ENCODE data around the gene SLC66A2.

The SLC66A2 gene

GRCh38 chr18:79941473-79942119 lies 9.9 kb downstream of the SLC66A2 start:
- Histone ChIP-seq H3K4me1 (ENCODE audit: insufficient read depth, low read length) (0 out of 2 replicates have a peak, but pooled peaks cover 5% of the 10 kb centered on the region), H3K36me3 (ENCODE audit: insufficient read depth, low read length) (no peaks in the 10 kb centered on the region), H3K9me3 (ENCODE audit: control insufficient read depth, insufficient read depth, low read length) (no peaks in the 10 kb centered on the region), H3K9ac (ENCODE audit: low read depth, low read length) (no peak overlapping the region)

DNA sequence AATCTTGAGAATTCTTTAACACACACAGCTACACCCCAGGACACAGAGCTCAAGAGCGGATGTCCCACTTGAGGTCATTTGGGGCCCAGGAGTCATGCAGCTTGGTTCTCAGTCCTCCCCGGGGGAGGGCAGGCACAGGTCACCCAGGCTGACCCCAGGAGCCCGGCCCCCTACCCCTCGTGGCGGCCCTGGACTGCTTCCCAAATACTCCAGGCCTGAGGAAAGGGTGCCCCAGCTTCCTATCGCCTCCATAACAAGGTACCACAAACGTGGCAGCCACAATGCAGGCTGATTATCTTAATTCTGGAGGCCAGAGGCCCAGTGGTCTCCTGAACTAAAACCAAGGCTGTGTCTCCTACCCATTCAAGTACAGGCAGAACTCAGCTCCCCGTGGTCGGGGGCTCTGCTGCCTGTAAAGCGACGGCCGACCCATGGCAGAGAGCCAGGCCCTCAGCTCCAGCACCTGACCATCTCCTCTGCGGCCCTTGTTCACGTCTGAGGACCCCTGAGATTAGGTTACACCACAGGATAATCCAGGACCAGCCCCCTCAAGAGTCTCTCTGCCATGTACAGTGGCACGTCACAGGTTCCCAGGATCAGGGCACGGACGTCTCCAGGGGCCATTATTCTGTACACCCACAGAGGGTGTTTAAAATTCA lies 10.5 kb downstream of the SLC66A2 start:
- H3K36me3 ChIP-seq (ENCODE audit: insufficient read depth, low read length), result no peaks in the 10 kb centered on the region
- no peaks in the 10 kb centered on the region for H3K9me3 ChIP-seq (ENCODE audit: control insufficient read depth, insufficient read depth, low read length)
- H3K4me1 ChIP-seq (ENCODE audit: insufficient read depth, low read length), result 0 out of 2 replicates have a peak, but pooled peaks cover 5% of the 10 kb centered on the region
- no peak overlapping the region for H3K9ac ChIP-seq (ENCODE audit: low read depth, low read length)

DNA sequence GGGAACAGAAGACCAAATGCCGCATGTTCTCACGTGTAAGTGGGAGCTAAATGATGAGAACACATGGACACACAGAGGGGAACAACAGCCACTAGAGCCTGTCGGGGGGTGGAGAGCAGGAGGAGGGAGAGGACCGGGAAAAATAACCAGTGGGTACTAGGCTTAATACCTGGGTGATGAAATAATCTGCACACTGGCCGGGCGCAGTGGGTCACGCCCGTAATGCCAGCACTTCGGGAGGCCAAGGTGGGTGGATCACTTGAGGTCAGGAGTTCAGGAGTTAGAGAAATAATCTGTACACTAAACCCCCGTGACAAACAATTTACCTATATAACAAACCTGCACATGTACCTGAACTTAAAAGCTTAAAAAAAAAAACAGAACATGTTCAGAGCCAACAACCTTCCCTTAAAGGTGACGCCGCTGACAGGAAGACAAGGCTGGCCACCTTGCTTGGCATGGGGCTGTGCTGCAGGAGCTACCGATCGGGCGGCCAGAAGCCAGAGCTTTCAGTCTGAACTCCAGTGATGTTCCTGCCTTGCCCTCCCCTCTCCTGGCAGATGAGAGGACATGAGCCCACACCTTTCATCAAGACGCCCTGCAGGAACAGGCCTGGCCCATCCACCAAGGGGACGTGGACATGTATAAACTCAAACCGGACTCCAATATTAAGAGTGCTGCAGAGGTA lies 11.2 kb downstream of the SLC66A2 start:
- H3K9me3 ChIP-seq (ENCODE audit: control insufficient read depth, insufficient read depth, low read length), result no peaks in the 10 kb centered on the region
- H3K36me3 ChIP-seq (ENCODE audit: insufficient read depth, low read length), result no peaks in the 10 kb centered on the region
- 0 out of 2 replicates have a peak, but pooled peaks cover 5% of the 10 kb centered on the region for H3K4me1 ChIP-seq (ENCODE audit: insufficient read depth, low read length)
- H3K9ac ChIP-seq (ENCODE audit: low read depth, low read length), result no peak overlapping the region

DNA sequence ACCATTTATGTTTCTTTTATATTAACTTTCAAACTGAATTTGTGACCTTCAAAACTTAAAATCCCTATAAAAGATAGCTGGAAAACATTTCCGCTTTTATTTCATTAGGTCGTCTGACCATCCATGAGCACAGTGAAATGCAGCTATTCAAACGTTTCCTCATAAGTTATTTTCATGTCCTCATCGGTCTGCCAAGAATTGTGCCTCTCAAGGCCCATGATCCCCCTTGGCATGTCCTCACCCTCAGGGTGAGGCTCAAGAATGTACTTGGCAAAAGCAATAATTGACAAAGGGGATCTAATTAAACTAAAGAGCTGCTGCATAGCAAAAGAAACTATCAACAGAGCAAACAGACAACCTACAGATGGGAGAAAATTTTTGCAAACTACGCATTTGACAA lies 12.4 kb downstream of the SLC66A2 start:
- H3K9ac ChIP-seq (ENCODE audit: low read depth, low read length), result no peak overlapping the region
- no peaks in the 10 kb centered on the region for H3K36me3 ChIP-seq (ENCODE audit: insufficient read depth, low read length)
- H3K4me1 ChIP-seq (ENCODE audit: insufficient read depth, low read length), result no peaks in the 10 kb centered on the region
- H3K9me3 ChIP-seq (ENCODE audit: control insufficient read depth, insufficient read depth, low read length), result no peaks in the 10 kb centered on the region

DNA sequence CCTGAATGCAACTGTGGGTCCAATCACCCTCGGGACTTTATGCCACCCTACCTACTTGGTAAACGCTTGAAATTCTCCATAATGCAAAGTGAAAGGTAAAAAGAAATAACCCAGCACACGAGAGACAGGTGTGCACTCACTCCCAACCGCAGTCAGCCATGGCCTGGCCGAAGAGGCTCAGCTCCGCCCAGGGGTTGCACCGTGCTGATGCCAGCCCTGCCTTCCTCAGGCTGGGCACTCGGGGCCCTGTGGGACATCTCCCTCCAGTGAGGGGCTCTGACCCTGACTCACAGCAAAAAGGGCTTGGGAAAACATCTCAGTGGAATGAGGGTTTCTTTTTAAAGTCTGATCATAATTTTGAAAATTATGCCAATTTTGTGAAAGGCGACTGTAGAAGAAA lies 13.3 kb downstream of the SLC66A2 start:
- Histone ChIP-seq H3K4me1 (ENCODE audit: insufficient read depth, low read length) (no peaks in the 10 kb centered on the region), H3K9me3 (ENCODE audit: control insufficient read depth, insufficient read depth, low read length) (no peaks in the 10 kb centered on the region), H3K36me3 (ENCODE audit: insufficient read depth, low read length) (no peaks in the 10 kb centered on the region), H3K9ac (ENCODE audit: low read depth, low read length) (no peak overlapping the region)

GRCh38 chr18:79937103-79937860 lies 14.2 kb downstream of the SLC66A2 start:
- no peaks in the 10 kb centered on the region for H3K36me3 ChIP-seq (ENCODE audit: insufficient read depth, low read length)

DNA sequence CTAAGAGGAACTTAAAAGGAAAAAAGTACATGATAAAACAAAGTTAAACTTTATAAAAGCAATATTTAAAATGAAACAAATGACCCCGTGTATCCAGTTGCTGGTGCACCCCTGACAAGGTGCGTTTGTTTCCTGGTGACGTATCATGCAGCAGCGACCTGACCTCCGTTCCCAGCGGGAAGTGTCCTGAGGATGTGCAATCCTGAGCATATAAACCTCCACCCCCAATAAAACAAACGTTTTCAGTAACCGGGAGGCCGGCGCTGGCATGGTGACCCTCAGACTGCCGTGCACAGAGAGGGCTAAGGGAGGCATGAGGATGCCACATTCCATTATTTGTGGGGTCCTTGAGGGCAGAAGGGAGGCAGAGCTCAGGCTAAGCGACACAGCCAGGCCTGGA lies 14.8 kb downstream of the SLC66A2 start:
- H3K9me3 ChIP-seq (ENCODE audit: control insufficient read depth, insufficient read depth, low read length), result no peaks in the 10 kb centered on the region; the same call in 1 of the 2 replicates
- no peak overlapping the region for H3K9ac ChIP-seq (ENCODE audit: low read depth, low read length)
- H3K4me1 ChIP-seq (ENCODE audit: insufficient read depth, low read length), result no peaks in the 10 kb centered on the region
- H3K36me3 ChIP-seq (ENCODE audit: insufficient read depth, low read length), result no peaks in the 10 kb centered on the region

More at GRCh38 chr18:79937103-79937860, 14.2 kb downstream of the SLC66A2 start:
- Histone ChIP-seq H3K9me3 (ENCODE audit: control insufficient read depth, insufficient read depth, low read length) (no peaks in the 10 kb centered on the region; the same call in 1 of the 2 replicates), H3K4me1 (ENCODE audit: insufficient read depth, low read length) (no peaks in the 10 kb centered on the region), H3K9ac (ENCODE audit: low read depth, low read length) (no peak overlapping the region)

DNA sequence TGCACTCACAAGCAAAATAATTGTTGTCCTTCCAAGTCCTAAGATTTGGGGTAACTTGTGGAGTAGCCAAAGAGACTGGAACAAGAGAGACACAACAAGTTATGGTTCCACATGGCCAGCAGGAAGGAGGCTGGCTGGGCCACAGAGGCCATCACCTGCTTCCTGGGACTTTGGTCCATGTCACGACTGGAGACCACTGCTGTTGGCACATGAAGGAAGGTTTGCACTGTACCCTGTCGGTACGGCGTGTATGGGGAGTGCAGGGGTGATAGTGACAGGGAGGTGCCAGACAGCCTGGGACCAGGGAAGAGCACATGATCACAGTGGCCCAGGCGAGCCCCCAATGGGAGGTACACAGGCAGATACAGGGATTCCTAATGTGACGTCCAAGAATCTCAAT lies 15.5 kb downstream of the SLC66A2 start:
- H3K9me3 ChIP-seq (ENCODE audit: control insufficient read depth, insufficient read depth, low read length), result no peaks in the 10 kb centered on the region; the same call in 1 of the 2 replicates
- no peak overlapping the region for H3K9ac ChIP-seq (ENCODE audit: low read depth, low read length)
- no peaks in the 10 kb centered on the region for H3K4me1 ChIP-seq (ENCODE audit: insufficient read depth, low read length)
- no peaks in the 10 kb centered on the region for H3K36me3 ChIP-seq (ENCODE audit: insufficient read depth, low read length)

GRCh38 chr18:79935499-79935898 lies 16.0 kb downstream of the SLC66A2 start:
- Histone ChIP-seq H3K9ac (ENCODE audit: low read depth, low read length) (no peak overlapping the region), H3K4me1 (ENCODE audit: insufficient read depth, low read length) (no peaks in the 10 kb centered on the region), H3K36me3 (ENCODE audit: insufficient read depth, low read length) (no peaks in the 10 kb centered on the region), H3K9me3 (ENCODE audit: control insufficient read depth, insufficient read depth, low read length) (no peaks in the 10 kb centered on the region; the same call in 1 of the 2 replicates)

DNA sequence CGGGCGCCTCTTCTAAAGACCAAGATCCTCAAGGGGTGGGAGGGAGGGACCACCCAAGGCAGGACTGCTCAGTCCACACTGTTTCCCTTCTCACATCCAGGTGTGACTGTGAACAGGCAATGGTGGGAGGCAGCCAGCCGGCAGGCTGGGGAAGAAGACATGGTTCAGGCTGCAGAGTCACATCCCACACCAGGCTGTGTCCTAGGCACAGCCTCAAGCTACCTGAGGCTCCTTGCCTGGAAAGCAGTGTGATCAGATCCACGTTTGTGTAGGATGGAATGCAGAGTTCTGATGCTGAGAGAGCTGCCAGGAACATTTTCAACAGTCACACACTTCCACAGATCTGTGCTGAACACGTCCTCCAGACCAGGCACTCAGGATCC lies 16.4 kb downstream of the SLC66A2 start:
- no peaks in the 10 kb centered on the region for H3K36me3 ChIP-seq (ENCODE audit: insufficient read depth, low read length)
- H3K4me1 ChIP-seq (ENCODE audit: insufficient read depth, low read length), result no peaks in the 10 kb centered on the region
- H3K9me3 ChIP-seq (ENCODE audit: control insufficient read depth, insufficient read depth, low read length), result no peaks in the 10 kb centered on the region; the same call in 1 of the 2 replicates
- H3K9ac ChIP-seq (ENCODE audit: low read depth, low read length), result no peak overlapping the region

DNA sequence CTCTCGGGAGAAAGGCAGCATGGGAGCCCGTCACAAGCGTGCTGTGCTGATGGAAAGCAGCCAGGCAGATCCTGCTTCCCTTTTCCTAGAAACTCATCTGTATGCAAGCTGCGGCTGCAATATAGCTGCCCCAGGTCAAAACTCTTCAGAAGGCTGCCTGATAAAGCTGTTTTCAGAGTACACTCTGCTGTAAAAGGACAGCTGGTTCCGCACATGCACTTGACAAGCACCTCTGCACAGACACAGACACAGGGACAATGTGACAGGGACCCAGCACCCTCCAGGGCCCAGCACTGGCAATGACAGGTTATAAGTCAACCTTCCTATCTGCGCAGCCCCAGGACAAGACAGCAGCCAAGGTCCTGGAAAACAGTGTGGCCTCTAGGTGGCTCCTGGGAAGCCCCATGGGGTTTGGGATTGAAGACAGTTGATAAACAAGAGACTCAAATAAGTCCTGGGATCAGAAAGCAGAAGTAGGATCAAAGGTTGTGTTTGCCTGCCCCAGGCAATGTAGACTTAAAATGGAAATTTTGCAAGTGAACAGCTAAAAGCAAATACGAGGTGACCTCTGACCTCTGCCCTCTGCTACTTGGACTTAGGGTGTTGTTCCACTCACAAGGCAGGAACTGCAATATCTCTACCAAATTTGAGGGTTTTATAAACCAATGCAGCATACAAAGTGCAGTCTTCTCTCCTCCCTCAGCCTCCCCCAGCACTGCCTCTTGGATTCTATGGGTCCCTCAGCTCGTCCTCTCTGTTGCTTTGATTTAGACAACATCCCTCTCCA lies 16.9 kb downstream of the SLC66A2 start:
- Histone ChIP-seq H3K4me1 (ENCODE audit: insufficient read depth, low read length) (no peaks in the 10 kb centered on the region), H3K36me3 (ENCODE audit: insufficient read depth, low read length) (no peaks in the 10 kb centered on the region)

DNA sequence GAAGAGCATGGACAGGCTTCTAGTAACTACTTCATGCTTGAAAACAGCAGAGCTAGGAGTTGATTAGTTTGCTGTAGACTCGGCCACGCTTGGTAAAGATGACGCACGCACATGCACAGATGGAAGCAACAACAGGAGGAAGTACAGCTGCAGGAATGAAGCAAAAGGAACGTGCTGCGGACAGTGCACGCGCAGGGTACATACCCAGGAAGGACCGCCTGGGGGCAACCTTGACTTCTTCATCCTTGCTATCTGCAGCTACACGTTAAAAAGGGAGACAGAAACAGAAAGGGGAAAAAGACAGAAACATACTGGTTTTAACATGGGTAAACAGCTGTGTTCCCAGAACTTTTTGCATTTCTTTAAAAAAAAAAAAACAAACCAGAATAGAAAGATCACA lies 17.7 kb downstream of the SLC66A2 start:
- no peaks in the 10 kb centered on the region for H3K36me3 ChIP-seq (ENCODE audit: insufficient read depth, low read length)

More for the DNA sequence above, 16.9 kb downstream of the SLC66A2 start:
- H3K9ac ChIP-seq (ENCODE audit: low read depth, low read length), result no peak overlapping the region
- H3K9me3 ChIP-seq (ENCODE audit: control insufficient read depth, insufficient read depth, low read length), result peaks cover 5% of the 10 kb centered on the region

GRCh38 chr18:79932907-79933306 lies 18.5 kb downstream of the SLC66A2 start:
- H3K9ac ChIP-seq (ENCODE audit: low read depth, low read length), result no peak overlapping the region
- H3K9me3 ChIP-seq (ENCODE audit: control insufficient read depth, insufficient read depth, low read length), result peaks cover 8% of the 10 kb centered on the region
- no peaks in the 10 kb centered on the region for H3K4me1 ChIP-seq (ENCODE audit: insufficient read depth, low read length)
- H3K36me3 ChIP-seq (ENCODE audit: insufficient read depth, low read length), result no peaks in the 10 kb centered on the region

More for the DNA sequence above, 17.7 kb downstream of the SLC66A2 start:
- Histone ChIP-seq H3K9ac (ENCODE audit: low read depth, low read length) (no peak overlapping the region), H3K4me1 (ENCODE audit: insufficient read depth, low read length) (no peaks in the 10 kb centered on the region), H3K9me3 (ENCODE audit: control insufficient read depth, insufficient read depth, low read length) (peaks cover 8% of the 10 kb centered on the region)

Measured in ES-I3 (cell line).